ENCODE results near the gene LGALS12.

Gene LGALS12

GRCh38 chr11:63511048-63511748 is 5.3 kb downstream of the LGALS12 start:
- no peak for TF ChIP-seq CTCF (IDR thresholded peaks at IDR 0.05; ENCODE audit: low read depth, low read length)
- H3K4me3 ChIP-seq (ENCODE audit: low read depth, low read length) = no peak overlapping the region

GRCh38 chr11:63512816-63513215 is 6.9 kb downstream of the LGALS12 start:
- H3K4me3 ChIP-seq (ENCODE audit: low read depth, low read length) = no peak overlapping the region
- no peak for TF ChIP-seq CTCF (IDR thresholded peaks at IDR 0.05; ENCODE audit: low read depth, low read length)

- no peak for TF ChIP-seq CTCF (IDR thresholded peaks at IDR 0.05; ENCODE audit: low read depth, low read length)
- no peak overlapping the region for H3K4me3 ChIP-seq (ENCODE audit: low read depth, low read length)
Observed at GRCh38 chr11:63516109-63516508, 10.2 kb downstream of the LGALS12 start.

- TF ChIP-seq CTCF (IDR thresholded peaks at IDR 0.05; ENCODE audit: low read depth, low read length) = no peak
- H3K4me3 ChIP-seq (ENCODE audit: low read depth, low read length) = no peak overlapping the region
Observed at GRCh38 chr11:63517156-63517555, 11.3 kb downstream of the LGALS12 start.

- TF ChIP-seq CTCF (IDR thresholded peaks at IDR 0.05; ENCODE audit: low read depth, low read length) = no peak
Observed at GRCh38 chr11:63518548-63518947, 12.7 kb downstream of the LGALS12 start.

GRCh38 chr11:63520606-63521170 is 14.8 kb downstream of the LGALS12 start:
- H3K4me3 ChIP-seq (ENCODE audit: low read depth, low read length) = no peak overlapping the region
- no peak for TF ChIP-seq CTCF (IDR thresholded peaks at IDR 0.05; ENCODE audit: low read depth, low read length)

More at GRCh38 chr11:63518548-63518947, 12.7 kb downstream of the LGALS12 start:
- H3K4me3 ChIP-seq (ENCODE audit: low read depth, low read length) = no peak overlapping the region

- H3K4me3 ChIP-seq (ENCODE audit: low read depth, low read length) = no peak overlapping the region
- TF ChIP-seq CTCF (IDR thresholded peaks at IDR 0.05; ENCODE audit: low read depth, low read length) = no peak
Observed at GRCh38 chr11:63521896-63522295, 16.0 kb downstream of the LGALS12 start.

Measured in WI38 (cell line).